ENCODE results near the gene SMC5.
A peak's percentile ranks its signal among the peaks of the same experiment; 100 is the strongest.

DNA sequence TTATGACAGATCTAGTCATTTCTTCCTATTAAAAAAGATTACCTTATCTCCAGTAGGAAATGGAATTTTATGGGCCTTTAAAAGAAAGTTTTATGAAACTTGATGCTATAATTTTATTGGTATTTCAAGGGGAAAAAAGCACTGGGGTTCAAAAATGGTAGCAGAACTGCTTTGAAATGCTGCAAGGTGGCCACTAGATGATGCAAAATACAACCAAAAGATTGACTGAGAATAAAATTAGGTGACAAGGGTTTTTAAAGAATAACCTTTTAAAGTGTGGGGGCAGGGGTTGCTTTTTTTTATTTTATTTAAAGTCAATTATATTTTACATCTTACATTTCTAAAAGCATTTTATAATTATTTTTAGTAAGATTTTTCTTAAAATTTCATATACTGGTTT lies 94.0 kb downstream of the SMC5 start:
- TF ChIP-seq, protein P1, sequence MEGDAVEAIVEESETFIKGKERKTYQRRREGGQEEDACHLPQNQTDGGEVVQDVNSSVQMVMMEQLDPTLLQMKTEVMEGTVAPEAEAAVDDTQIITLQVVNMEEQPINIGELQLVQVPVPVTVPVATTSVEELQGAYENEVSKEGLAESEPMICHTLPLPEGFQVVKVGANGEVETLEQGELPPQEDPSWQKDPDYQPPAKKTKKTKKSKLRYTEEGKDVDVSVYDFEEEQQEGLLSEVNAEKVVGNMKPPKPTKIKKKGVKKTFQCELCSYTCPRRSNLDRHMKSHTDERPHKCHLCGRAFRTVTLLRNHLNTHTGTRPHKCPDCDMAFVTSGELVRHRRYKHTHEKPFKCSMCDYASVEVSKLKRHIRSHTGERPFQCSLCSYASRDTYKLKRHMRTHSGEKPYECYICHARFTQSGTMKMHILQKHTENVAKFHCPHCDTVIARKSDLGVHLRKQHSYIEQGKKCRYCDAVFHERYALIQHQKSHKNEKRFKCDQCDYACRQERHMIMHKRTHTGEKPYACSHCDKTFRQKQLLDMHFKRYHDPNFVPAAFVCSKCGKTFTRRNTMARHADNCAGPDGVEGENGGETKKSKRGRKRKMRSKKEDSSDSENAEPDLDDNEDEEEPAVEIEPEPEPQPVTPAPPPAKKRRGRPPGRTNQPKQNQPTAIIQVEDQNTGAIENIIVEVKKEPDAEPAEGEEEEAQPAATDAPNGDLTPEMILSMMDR (IDR thresholded peaks at IDR 0.05): peak; percentile 55
- TF ChIP-seq NFIC (IDR thresholded peaks at IDR 0.05; ENCODE audit: borderline replicate concordance) (no peak), MEF2A (IDR thresholded peaks at IDR 0.05; ENCODE audit: borderline replicate concordance, low read depth) (no peak), RAD21 (IDR thresholded peaks at IDR 0.05; ENCODE audit: low read length) (peak; percentile 69)
